GM19467 (cell line): ENCODE data around the gene TNFRSF25.

Experiments used
- ATAC-seq: cut with Tn5 transposase; IDR thresholded peaks from one replicate; pipeline ENCODE4 v1.9.1; 2021; ENCODE audit warnings: mild to moderate bottlenecking, moderate library complexity; ENCODE audit not compliant: unreplicated experiment

The TNFRSF25 gene

GRCh38 chr1:6466023-6466422 is at the start of gene TNFRSF25:
TSS of gene TNFRSF25 (minus strand) at chr1:6466173. CDS start at chr1:6466107, 66 bp downstream.
- ATAC-seq = no peak

GRCh38 chr1:6515771-6516170 is 49.8 kb upstream of the TNFRSF25 start:
- no peak for ATAC-seq

GRCh38 chr1:6513320-6513801 is 47.4 kb upstream of the TNFRSF25 start:
- ATAC-seq = no peak

- ATAC-seq = no peak
Observed at GRCh38 chr1:6512908-6513280, 46.9 kb upstream of the TNFRSF25 start.

GRCh38 chr1:6512245-6512907 is 46.4 kb upstream of the TNFRSF25 start:
- ATAC-seq = no peak

GRCh38 chr1:6511561-6512244 is 45.7 kb upstream of the TNFRSF25 start:
- ATAC-seq = no peak

GRCh38 chr1:6511056-6511455 is 45.1 kb upstream of the TNFRSF25 start:
- ATAC-seq = no peak

GRCh38 chr1:6510493-6510892 is 44.5 kb upstream of the TNFRSF25 start:
- no peak for ATAC-seq

GRCh38 chr1:6509919-6510291 is 43.9 kb upstream of the TNFRSF25 start:
- ATAC-seq = no peak

GRCh38 chr1:6509220-6509918 is 43.4 kb upstream of the TNFRSF25 start:
- ATAC-seq = no peak

- no peak for ATAC-seq
Observed at GRCh38 chr1:6508816-6509189, 42.8 kb upstream of the TNFRSF25 start.

- ATAC-seq = no peak
Observed at GRCh38 chr1:6508154-6508815, 42.3 kb upstream of the TNFRSF25 start.

GRCh38 chr1:6507461-6507911 is 41.5 kb upstream of the TNFRSF25 start:
- no peak for ATAC-seq

GRCh38 chr1:6507037-6507428 is 41.1 kb upstream of the TNFRSF25 start:
- ATAC-seq = no peak

GRCh38 chr1:6506210-6507036 is 40.5 kb upstream of the TNFRSF25 start:
- ATAC-seq = no peak

- ATAC-seq = no peak
Observed at GRCh38 chr1:6505367-6506209, 39.6 kb upstream of the TNFRSF25 start.

GRCh38 chr1:6504887-6505286 is 38.9 kb upstream of the TNFRSF25 start:
- no peak for ATAC-seq

GRCh38 chr1:6503884-6504602 is 38.1 kb upstream of the TNFRSF25 start:
- no peak for ATAC-seq
